NB4 (cell line): Measurements from ENCODE around the gene GINM1.

ENCODE experiments used
- DNase-seq: peaks from one replicate; pipeline ENCODE4 v3.0.0; 2010; ENCODE audit warnings: low read depth
- H3K4me3 ChIP-seq: one replicate; pipeline ENCODE4 v1.5.1; 2011; ENCODE audit warnings: mild to moderate bottlenecking, low read depth, low read length, moderate library complexity
- MYC ChIP-seq: IDR thresholded peaks from 2 replicates; pipeline ENCODE4 v1.6.1; 2011; ENCODE audit warnings: low read depth, low read length
- POLR2A ChIP-seq: IDR thresholded peaks from 2 replicates; pipeline ENCODE4 v1.6.1; 2011; ENCODE audit warnings: mild to moderate bottlenecking; ENCODE audit not compliant: insufficient read length; ENCODE audit errors: extremely low read depth
- TF ChIP-seq, protein P1 (sequence below): IDR thresholded peaks from one replicate; pipeline ENCODE4 v1.5.1; 2012; ENCODE audit warnings: low read depth, low read length
- TF ChIP-seq, protein P2 (sequence below): IDR thresholded peaks from 2 replicates; pipeline ENCODE4 v1.6.1; 2011; ENCODE audit warnings: low read depth, low read length

GINM1 gene

DNA sequence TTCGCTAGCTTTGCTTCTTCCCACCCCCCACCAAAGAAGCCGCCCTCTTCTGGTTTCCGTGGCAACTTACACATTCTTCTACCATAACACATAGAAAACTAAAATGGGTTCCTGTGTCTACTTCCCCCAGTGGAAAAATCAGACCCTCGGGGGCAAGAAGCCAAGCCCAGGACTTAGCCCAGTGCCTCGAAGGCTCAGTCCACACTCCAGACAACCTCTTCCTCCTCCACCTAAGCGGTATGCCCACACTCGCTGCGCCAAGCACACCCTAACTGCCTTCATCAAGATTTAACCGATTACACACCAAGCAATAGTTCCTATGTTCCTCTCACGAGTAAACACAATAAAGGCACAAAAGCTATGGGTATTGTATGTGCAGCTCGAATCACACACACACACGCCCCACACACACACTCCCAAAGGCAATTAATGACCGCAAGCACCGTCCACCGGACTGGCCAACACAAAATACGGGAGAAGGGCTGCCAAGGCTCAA lies 20.9 kb upstream of the GINM1 start:
- no peak for TF ChIP-seq MYC
- TF ChIP-seq, protein P1, sequence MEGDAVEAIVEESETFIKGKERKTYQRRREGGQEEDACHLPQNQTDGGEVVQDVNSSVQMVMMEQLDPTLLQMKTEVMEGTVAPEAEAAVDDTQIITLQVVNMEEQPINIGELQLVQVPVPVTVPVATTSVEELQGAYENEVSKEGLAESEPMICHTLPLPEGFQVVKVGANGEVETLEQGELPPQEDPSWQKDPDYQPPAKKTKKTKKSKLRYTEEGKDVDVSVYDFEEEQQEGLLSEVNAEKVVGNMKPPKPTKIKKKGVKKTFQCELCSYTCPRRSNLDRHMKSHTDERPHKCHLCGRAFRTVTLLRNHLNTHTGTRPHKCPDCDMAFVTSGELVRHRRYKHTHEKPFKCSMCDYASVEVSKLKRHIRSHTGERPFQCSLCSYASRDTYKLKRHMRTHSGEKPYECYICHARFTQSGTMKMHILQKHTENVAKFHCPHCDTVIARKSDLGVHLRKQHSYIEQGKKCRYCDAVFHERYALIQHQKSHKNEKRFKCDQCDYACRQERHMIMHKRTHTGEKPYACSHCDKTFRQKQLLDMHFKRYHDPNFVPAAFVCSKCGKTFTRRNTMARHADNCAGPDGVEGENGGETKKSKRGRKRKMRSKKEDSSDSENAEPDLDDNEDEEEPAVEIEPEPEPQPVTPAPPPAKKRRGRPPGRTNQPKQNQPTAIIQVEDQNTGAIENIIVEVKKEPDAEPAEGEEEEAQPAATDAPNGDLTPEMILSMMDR: peak; percentile 3
- DNase-seq: peak; percentile 74
- H3K4me3 ChIP-seq: peak overlapping the region; percentile 79

GRCh38 chr6:149545754-149546471 lies 20.3 kb upstream of the GINM1 start, which contains the start of gene PPIL4:
Gene PPIL4, minus strand, starts transcription at chr6:149546043. Its CDS starts 38 bp downstream, at chr6:149546005.
- DNase-seq: peak; percentile 97
- TF ChIP-seq MYC (peak; percentile 89), POLR2A (peak; percentile 86)
- TF ChIP-seq, protein P2, sequence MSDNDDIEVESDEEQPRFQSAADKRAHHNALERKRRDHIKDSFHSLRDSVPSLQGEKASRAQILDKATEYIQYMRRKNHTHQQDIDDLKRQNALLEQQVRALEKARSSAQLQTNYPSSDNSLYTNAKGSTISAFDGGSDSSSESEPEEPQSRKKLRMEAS: peak; percentile 80
- TF ChIP-seq, protein P1: peak; percentile 81

DNA sequence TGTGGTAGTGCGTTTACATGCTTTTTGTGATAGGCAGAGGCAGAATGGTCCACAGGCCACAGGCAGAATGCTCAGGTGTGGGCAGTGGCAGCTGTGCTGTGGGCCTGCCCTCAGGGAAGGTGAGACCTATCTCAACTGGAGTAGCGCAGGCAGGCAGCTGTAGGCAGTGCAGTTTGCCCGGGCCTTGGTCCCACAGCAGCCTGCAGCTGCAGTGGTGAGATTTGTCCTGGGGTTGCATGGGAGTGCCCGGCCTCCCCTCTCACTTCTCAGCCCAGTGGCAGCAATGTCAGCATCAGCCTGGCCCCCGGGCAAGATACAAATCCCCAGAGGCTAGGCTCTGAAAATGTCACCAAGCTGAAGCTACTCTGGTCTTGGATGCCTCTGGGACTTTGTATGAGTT lies 14.3 kb upstream of the GINM1 start:
- no peak for DNase-seq
- H3K4me3 ChIP-seq: no peak overlapping the region
- TF ChIP-seq POLR2A (no peak), MYC (no peak)
- TF ChIP-seq, protein P2: no peak
- TF ChIP-seq, protein P1: no peak

More at GRCh38 chr6:149545754-149546471, 20.3 kb upstream of the GINM1 start, which contains the start of gene PPIL4:
- H3K4me3 ChIP-seq: peak within 1 kb of the TSS; percentile 79

DNA sequence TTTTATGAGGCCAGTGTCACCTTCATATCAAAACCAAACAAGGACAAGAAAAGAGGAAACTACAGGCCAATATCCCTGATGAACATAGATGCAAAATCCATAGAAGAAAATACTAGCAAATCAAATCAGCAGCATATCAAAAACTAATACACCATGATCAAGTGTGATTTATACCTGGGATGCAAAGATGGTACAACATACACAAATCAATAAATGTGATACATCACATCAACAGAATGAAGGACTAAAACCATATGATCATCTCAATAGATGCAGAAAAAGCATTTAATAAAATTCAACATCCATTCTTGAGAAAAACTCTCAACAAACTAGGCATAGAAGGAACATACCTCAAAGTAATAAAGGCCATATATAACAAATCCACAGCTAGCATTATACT lies 8.1 kb upstream of the GINM1 start:
- TF ChIP-seq, protein P2: no peak
- TF ChIP-seq POLR2A (no peak), MYC (no peak)
- TF ChIP-seq, protein P1: no peak
- no peak for DNase-seq
- no peak overlapping the region for H3K4me3 ChIP-seq

- DNase-seq: no peak
- TF ChIP-seq, protein P2: no peak
- no peak for TF ChIP-seq MYC
- H3K4me3 ChIP-seq: no peak overlapping the region
These were observed 6.8 kb upstream of the GINM1 start for GRCh38 chr6:149559389-149559788.

DNA sequence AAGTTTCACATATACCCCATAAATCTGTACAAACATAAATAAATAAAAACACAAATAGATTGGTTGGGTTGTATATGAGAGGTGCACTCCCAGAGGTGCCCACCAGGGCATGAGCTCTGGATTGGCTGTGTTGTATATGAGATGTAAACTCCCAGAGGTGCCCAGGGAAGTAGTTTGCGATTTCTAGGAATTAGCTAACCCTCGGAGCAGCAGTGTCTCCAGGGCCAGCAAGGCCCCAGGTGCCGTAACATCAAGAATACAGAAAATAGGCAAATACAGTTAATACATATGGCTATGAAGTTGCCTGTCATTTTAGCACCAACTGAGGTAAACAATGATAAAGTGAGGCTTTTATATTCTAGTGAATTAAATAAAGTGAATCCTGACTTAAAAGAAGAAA lies 5.4 kb upstream of the GINM1 start:
- TF ChIP-seq, protein P2: no peak
- TF ChIP-seq, protein P1: peak; percentile 51
- peak; percentile 30 for DNase-seq

More for the DNA sequence above, 5.4 kb upstream of the GINM1 start:
- H3K4me3 ChIP-seq: no peak overlapping the region
